GM19238 (cell line): Measurements from ENCODE around the gene USH2A.

Source experiments
- DNase-seq: peaks from one replicate; pipeline ENCODE4 v3.0.0; 2011; ENCODE audit warnings: low spot score; ENCODE audit not compliant: insufficient read length

The USH2A gene

GRCh38 chr1:215794156-215794555 is 629.1 kb downstream of the USH2A start:
- DNase-seq: no peak

DNA sequence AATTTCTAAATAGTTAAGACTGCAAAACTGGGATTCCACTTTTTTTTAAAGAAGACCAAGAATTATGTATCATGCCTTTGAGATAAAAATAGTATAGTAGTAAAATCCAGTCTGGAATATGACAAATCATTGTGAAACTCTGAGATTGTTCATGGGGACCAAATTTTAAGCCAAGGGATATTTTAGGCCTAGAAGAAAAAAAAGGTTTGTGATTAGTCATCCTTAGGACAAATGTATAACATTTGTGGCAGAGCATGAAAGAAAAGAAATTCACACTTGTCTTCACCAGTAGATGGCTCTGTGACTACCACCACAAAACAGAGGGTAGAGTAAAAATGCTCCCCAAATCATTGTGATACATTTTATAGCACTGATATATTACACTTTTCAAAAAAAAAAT is 630.1 kb downstream of the USH2A start:
- DNase-seq: no peak

GRCh38 chr1:215792446-215792845 is 630.8 kb downstream of the USH2A start:
- no peak for DNase-seq

DNA sequence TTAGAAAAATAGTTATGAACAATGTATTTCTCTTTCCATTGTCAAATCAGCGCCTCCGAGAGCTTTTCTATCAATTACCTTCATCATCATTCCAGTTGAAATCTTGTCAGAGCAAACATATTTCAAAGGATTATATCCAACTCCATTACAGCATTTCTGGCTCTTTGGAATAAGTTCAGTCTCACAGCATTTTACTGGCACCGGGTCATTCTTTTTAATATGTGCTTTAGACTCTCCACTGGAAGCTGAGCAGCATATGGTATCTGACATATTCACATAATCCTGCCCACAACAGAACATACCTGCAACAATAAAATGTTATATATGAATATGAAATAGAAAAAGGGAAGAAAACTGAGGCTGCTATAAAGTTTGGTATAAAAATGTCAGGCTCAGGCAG is 633.3 kb downstream of the USH2A start:
- DNase-seq: no peak

- no peak for DNase-seq
Observed at GRCh38 chr1:215786997-215787396, 636.3 kb downstream of the USH2A start.

- no peak for DNase-seq
Observed at GRCh38 chr1:215780641-215781040, 642.6 kb downstream of the USH2A start.

- no peak for DNase-seq
Observed at GRCh38 chr1:215780139-215780538, 643.1 kb downstream of the USH2A start.

- DNase-seq: no peak
Observed at GRCh38 chr1:215779729-215780128, 643.5 kb downstream of the USH2A start.

DNA sequence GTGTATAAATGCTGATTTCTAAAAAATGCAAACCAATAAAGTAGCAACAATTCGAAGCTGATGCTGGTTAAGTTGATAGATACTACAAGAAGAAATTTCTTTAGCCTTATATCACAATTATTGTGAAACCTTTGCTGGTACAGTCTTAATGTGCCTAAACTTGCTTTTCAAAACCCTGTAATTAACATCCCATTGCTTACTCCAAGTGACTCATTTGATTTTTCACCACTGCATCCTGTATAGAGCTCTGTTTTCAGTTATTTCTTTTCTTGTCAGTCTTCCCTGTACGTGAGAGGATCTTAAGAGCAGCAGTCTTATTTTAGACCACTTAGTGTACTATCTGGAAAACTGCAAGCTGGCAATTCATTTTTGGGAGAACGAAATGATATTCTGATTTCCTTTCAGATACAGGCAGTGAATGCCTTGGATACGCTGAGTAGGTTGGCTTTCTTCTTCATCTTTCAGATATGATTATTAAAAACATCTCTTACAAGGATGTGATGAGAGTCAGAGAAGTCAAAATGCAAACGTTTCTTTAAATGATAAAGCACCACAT is 645.8 kb downstream of the USH2A start:
- DNase-seq: no peak

- no peak for DNase-seq
Observed at GRCh38 chr1:215776336-215776735, 646.9 kb downstream of the USH2A start.

- DNase-seq: no peak
Observed at GRCh38 chr1:215772151-215772550, 651.1 kb downstream of the USH2A start.

- no peak for DNase-seq
Observed at GRCh38 chr1:215768303-215768702, 654.9 kb downstream of the USH2A start.

DNA sequence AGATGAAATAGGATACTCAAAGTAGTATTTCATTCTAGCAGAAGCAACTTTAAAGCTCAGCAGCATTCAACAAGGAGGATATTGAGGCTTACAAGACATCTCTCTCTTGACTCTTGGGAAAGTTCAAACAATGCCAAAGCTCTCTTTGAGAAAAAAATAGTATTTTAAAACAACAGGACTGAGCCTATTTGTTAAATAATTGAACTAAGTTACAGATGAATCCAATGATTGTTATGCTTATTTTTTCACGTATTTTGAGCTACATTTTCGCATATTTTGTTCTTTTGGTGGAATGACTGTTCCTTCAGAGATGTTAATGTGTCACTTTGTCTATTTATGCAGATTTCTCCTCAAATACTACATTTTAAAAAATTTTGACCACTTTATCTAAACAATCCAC is 655.5 kb downstream of the USH2A start:
- DNase-seq: no peak

- DNase-seq: no peak
Observed at GRCh38 chr1:215766521-215766920, 656.7 kb downstream of the USH2A start.

DNA sequence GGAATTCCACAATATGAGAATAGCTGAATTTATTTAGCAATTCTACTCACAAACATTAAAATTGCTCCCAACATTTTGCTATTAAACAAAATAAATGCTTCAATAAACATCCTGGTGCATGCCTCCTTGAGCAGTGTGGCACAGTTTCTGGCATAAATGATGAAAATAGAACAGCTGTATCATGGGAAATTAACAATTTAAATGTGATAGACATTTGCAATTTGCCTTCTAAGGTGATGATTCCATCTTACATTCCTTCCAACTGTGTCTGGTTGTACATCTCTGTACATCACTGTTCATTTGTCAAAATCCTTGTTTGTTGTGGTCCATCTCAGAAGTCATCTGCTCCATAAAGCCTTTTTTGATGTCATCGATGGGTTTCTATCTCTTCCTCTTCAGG is 657.4 kb downstream of the USH2A start:
- no peak for DNase-seq

DNA sequence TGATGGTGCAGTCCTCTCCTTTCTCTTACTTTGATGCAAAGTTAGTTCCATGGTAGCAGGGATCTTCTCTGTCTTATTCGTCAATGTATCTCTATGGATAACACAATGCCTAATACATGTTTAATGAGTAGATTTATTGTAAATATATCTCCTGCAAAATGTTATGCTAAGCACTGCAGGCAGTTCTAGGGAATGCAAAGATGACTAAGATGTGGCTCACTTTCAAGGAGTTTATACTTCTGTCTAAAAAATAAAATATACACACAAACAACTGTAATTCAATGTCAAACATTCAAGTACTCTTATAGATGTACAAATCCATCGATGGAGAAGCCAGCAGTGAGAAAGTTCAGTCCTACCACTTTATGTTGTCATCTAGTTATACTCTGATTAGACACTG is 661.8 kb downstream of the USH2A start:
- DNase-seq: no peak

DNA sequence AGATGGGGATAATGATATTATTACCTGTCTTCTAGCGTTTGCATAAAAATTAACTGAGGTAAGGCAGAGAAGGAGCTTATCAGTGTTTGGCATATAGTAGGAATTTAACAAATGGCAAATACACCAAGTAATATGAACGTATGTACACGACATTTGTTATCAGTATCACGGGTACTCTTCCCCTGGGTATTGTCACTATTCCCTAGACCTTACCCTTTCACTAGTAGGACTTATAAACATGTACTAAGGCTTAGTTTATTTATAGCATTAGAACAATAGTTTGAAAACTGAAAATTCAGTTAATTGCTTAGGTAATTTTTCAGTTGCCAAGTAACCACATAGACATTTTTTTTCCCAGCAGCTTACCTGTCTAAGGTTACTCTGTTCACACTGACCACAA is 669.1 kb downstream of the USH2A start:
- no peak for DNase-seq

DNA sequence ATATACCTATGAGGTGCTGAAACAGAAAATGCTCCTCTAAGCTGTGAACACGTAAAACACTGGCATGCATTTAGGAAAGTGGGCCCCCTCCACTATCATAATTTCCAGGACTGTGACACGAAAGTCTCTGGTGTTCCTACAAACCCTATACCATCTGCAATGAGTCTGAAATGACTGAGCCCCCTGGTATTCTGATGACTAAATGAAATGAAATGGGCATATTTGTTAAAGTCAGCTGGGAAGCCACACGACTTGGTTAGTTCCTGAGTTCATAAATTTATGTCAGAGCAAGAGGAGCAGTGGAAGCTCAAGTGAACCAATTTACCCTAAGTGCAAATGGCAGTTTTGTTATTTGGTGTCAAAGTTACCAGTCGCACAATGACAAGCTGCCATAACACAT is 673.8 kb downstream of the USH2A start:
- DNase-seq: no peak

DNA sequence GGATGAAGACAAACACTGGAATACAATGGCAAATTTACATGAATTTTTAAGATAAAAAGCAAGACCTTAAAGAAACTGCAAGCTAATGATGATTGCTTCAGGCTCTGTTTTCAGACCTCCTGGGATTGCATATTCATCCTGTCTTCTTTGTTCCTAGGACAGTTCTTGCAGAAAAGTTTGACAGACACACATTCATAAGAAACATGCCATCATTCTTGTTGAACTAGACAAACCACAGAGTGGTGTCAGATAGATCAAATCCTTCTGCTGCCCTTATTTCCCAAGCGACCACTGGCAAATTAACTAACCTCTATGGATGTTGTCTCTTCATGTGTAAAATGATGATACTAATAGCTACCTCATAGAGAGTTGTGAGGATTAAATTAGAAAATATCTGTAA is 674.8 kb downstream of the USH2A start:
- no peak for DNase-seq

DNA sequence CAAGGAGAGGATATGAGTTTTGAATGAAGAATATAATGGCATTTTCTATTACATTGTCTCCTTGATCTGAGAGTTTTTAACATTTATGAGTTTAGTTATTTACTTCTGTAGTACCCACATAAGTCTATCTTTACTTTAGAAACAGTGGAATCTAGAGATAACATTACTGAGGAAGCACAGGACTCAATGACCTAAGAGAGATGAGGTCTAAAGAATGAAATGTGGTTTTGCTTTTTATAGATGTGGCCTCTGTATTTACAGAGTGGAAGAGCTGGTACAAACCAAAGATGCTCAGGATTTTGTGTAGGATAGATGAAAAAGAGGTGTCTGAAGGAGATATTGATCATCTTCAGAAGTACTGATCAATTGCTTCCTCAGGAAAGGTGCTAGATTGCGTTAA is 678.8 kb downstream of the USH2A start:
- no peak for DNase-seq

DNA sequence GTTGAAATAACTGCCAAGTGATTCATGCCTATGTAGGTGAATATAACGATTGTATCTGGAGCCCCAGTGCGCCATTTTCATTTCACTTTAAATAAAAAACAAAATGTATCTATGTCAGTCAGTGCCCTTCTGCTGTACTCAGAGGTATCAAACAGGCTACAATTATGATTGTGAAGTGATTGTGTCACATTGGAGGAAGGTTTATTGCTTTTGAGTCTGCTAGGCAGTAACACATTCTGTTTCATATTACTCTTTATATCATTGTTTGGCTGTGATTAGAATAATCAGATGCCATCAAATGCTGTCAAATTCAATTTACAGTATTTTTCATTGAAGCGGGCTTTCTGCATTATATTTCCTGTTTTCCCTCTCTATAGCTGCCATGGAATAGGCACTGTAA is 684.2 kb downstream of the USH2A start:
- DNase-seq: no peak

DNA sequence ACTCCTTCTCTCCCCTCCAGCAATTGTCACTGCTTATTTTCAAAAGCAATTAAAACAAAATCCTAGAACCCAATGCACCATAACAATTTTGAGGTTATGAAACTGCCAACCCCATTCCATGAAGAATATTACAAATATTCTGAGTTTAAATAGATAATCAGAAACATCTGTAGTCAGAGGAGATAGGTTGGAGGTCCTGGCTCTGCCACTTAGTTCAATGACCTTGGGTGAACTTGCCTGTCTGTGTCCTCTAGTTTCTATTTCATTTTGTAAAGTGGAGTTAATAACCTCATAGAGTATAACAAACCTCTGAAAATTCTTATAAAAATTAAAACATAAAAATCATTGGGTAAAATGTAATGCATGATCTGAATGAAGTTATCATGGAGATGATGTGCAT is 691.5 kb downstream of the USH2A start:
- no peak for DNase-seq

GRCh38 chr1:215730600-215730999 is 692.6 kb downstream of the USH2A start:
- no peak for DNase-seq

DNA sequence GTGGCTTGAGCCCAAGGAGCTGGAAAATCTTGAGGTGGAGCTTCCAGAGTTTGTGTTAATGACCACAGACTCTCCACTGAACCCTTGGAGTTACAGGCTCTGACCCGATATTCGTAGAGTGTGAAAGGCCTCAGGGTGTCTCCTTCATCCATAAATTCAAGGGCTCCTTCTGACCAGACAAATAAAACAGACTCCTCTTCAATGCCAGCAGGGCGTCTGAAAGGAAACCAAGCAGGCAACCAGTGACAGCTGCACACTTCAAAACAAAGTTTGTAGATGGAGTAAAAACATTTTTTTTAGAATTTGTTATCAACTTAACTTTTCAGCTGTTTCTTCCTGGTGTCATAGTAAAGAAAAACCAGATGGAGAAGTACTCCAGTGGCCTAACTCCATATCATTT is 695.1 kb downstream of the USH2A start:
- DNase-seq: no peak
